Forelimb muscle (tissue), 1 donor: Measurements from ENCODE around the gene ZSWIM9. TPM values are rescaled to one million over a fixed set of nuclear protein-coding genes. Genes with fewer than 3 reads are reported as not detected.

ENCODE experiments used
- DNase-seq: peaks from one replicate; pipeline ENCODE4 v3.0.0-alpha.2; 2013; ENCODE audit warnings: low read depth
- polyA plus RNA-seq: library from polyadenylated mRNA; unstranded; fragments of 120-200 nt; gene quantifications from one replicate; pipeline ENCODE4 v1.2.1, GENCODE V29; 2013; ENCODE audit not compliant: insufficient read length

The ZSWIM9 gene
- 4.5 TPM for polyA plus RNA-seq

DNA sequence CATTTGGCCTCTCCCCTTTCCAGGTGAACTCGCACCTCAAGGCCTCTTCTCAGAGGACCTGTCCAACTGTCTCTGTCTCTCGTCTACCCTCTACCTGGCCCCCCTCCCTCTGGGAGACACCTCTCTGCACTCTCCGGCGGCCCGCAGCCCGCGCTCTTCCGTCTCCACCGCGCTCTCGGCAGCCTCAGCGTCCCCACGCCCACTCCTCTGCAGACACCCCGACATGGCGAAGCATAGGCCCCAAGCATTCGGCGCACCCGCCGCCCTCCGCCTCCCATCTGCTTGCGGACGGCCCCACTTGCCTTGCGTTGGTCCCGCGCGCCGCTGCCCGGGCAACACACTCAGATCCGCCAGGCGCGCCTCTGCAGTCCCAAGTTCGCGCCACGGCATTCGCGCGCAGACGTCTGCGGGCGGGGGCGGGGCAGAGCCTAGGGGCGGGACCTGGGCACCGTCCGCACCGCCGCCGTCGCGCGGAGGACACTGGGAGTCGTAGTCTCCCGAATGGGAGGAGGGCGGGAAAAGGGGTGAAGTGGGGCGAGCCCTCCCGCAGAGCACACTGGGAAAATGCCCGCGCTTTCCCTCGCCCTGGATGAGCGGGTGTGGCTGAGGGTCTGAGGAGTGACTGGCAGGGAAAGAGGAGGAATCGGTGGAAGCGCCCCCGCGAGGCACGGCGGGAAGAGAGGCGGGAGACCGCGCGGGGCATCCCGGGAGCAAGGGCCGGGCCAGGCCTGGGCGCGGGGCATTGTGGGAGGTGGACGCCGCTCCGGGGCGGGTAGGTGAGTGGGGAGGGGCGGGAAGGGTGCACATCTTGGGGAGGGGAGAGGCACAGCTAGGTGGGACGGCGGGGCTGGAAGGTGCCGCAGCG, at the start of gene ZSWIM9, which contains the start of gene LIG1:
Gene ZSWIM9, plus strand, starts transcription at position 742 of the 865 bp plus-strand sequence. CDS start 1,123 bp downstream, outside the sequence.
Gene LIG1, minus strand, starts transcription at position 406 of the 865 bp plus-strand sequence. CDS start 4,778 bp downstream, outside the sequence.
- DNase-seq = peak; percentile 62

GRCh38 chr19:48121066-48121465, 49.4 kb upstream of the ZSWIM9 start:
- DNase-seq = no peak

GRCh38 chr19:48121909-48122371, 48.5 kb upstream of the ZSWIM9 start:
- no peak for DNase-seq

DNA sequence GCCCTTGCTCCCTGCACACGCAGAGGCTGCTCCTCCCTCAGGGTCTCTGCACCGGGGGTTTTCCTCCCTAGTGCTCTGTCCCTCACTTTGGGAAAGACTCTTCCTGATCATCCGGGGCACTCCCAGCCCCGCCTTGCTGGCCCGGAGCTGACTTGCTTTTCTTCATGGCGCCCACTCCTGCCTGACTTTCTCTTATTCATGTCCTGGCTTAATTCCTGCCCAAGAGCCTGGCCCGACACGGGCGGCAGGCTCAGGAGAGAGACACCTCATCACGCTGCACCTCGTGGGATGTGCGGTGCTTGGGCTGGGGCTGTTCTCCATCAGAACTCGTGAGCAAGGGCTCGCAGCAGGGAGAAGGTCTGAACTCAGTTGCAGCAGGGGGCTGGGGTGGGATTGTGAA, 48.1 kb upstream of the ZSWIM9 start:
- DNase-seq = no peak

- no peak for DNase-seq
Measured at GRCh38 chr19:48123907-48124651, 46.4 kb upstream of the ZSWIM9 start.

DNA sequence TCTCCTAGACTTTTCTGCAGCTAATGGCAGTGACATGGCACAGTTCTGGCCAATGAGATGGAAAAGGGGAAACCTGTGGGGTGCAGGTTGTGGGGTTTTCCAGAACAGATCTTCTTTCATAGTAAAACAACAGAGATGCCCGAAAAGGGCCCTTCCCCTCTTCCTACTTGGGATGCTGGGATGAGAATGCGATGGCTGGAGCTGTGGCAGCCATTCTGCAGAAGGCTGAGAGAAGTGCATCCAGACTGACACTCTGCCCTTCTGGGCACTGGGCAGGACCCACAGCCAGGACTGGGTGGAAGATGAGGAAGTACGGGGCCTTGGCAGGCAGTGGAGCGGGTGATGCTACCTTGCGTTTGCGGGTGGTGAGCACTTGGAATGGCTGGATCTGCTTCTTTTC, 42.9 kb upstream of the ZSWIM9 start:
- no peak for DNase-seq

- no peak for DNase-seq
Measured at GRCh38 chr19:48133094-48133493, 37.4 kb upstream of the ZSWIM9 start.

GRCh38 chr19:48135411-48135810, 35.1 kb upstream of the ZSWIM9 start:
- no peak for DNase-seq

GRCh38 chr19:48136547-48136946, 33.9 kb upstream of the ZSWIM9 start:
- DNase-seq = no peak

DNA sequence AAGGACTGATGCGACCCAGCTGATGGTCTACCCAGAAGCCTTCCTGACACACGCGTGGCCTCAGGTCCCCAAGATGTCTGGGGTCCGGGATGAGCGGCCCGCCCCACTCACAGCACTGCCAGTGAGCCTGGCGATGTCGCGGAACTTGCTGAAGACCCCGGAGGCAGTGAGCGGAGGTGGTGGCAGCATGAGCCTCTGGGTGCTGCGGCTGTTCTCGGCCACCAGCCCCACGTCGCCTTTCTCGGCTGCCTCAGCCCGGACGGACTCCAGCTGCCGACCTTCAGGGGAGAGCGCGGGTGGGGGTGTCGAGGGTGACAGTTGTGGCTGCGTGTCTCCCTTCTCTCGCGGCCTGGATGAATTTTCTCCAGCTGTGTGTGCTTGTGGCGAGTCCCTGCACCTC, 33.1 kb upstream of the ZSWIM9 start:
- DNase-seq = no peak

DNA sequence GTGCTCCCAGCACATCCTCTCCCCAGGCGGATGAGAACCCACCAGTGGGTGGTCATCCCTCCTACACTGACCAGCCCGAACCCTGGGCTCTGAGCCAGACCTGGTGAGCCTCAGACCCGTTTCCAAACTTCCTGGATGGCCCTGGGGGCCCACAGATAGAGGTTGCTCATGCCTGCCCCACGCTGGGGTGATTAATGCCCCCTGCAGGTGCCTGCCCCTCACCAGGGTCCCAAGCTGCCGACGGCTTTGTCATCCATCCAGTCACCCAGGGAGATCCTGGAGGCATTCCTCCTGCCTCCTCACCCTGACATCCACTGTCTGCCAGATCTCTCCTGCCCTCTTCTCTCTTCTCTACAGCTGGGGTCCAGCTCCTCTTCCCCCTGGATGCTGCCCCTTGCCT, 31.4 kb upstream of the ZSWIM9 start:
- DNase-seq = no peak

DNA sequence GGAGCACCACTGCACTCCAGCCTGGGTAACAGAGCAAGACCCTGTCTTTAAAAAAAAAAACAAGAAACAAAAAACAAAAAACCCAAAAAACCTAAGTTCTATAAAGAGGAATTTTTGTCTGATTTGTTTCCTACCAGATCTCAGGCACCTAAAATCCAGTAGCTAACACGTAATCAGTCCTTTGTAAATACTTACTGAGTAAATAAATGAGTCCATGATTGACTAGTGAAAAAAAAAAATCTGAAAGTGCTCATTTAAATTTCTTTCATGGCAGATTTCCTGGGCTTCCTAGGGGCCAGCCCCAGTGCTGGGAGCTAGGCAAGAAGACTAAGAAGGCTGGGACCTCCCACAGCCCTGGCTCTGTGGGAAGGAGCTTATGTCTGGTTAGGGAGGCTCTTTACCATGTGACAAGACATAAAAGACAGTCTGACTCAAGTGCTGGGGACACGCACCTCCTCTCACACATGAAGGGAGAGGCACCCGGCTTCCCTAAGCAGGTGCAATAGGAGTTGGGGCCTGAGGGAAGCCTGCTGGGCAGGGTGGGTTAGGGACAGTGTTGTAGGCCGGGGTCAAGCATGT, 22.8 kb upstream of the ZSWIM9 start:
- no peak for DNase-seq

DNA sequence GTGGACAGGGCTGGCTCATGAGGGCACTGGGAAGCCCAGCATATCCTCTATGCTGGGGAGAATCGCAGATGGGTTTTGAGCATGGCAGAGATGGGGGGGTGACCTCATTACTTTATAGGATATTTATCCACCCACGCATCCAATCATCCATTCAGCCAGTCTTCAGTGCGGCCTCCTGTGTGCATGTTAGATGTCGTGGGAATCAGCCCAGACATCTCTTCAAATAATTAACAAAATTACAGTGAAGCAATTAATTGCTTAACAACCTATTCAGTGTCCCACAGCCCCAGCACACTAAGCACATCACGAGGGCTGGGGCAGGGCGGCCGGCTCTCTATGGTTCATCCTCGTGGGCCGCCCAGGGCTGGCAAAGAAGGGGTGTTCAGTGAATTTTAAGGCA, 21.9 kb upstream of the ZSWIM9 start:
- DNase-seq = no peak

GRCh38 chr19:48149430-48149829, 21.1 kb upstream of the ZSWIM9 start:
- DNase-seq = no peak

DNA sequence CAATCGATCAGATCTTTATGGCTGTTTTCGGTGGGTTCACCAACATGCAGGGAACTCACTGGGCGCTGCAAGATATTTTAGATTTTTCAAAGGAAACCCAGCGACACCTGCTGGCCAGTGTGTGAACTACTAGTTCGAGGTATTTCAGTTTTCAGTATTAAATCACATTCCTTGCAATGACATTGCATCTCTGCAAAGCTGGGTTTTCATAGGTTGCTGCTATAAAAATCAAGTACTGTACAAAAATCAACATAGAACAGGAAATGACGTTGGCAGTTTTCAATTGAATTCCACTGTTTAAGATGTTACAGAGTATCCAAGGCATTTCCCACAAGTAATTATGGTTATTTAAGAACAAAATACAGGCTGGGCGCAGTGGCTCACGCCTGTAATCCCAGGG, 17.9 kb upstream of the ZSWIM9 start:
- DNase-seq = no peak

- no peak for DNase-seq
Measured at GRCh38 chr19:48154003-48154402, 16.5 kb upstream of the ZSWIM9 start.

- no peak for DNase-seq
Measured at GRCh38 chr19:48158210-48158790, 12.2 kb upstream of the ZSWIM9 start.

GRCh38 chr19:48168689-48169088, 1.8 kb upstream of the ZSWIM9 start:
- no peak for DNase-seq

- no peak for DNase-seq
Measured at GRCh38 chr19:48169578-48169938, 922 bp upstream of the ZSWIM9 start.

DNA sequence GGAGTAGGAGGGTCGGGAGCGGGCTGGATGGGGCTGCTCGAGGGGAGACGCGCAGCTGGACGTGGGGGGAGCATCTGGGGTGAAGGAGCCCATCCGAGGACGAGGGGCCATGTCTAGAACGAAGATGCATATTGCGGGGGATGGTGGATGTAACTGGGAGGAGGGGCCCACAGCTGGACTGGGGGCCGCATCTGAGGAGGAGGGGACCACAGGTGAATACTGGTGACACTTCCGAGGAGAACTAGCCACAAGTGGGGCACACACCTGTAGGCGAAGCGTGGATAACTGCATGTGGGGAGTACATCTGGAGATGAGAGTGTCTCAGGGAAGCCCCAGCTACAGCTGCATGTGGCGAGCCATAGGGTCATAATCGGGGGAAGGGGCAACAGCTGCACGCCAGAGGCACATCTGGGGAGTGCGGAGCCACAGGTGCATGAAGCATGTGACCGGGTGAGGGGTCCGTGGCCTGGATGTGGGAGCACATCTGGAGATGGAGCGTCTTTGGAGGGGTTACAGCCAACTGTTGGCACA, 402 bp downstream of the ZSWIM9 start:
- DNase-seq = no peak

GRCh38 chr19:48171710-48172109, 1.2 kb downstream of the ZSWIM9 start:
- no peak for DNase-seq
